Fibroblast of skin of left biceps (primary cell): ENCODE data around the gene ZMPSTE24.

ENCODE experiments used
- DNase-seq, 2 experiments: peaks; one replicate each; pipeline ENCODE4 v3.0.0-alpha.2; 2013; ENCODE audit warnings: low read depth in 2 of 2

Gene ZMPSTE24

GRCh38 chr1:40305451-40305850 lies 47.4 kb downstream of the ZMPSTE24 start:
- no peak for DNase-seq

- no peak for DNase-seq
Measured at GRCh38 chr1:40305871-40306270, 47.8 kb downstream of the ZMPSTE24 start.

- no peak for DNase-seq
Measured at GRCh38 chr1:40306296-40306695, 48.3 kb downstream of the ZMPSTE24 start.

- no peak for DNase-seq
Measured at GRCh38 chr1:40307186-40307585, 49.1 kb downstream of the ZMPSTE24 start.

- no peak for DNase-seq
Measured at GRCh38 chr1:40308036-40308727, 50.1 kb downstream of the ZMPSTE24 start.

GRCh38 chr1:40309374-40310128 lies 51.5 kb downstream of the ZMPSTE24 start:
- no peak for DNase-seq

- no peak for DNase-seq
Measured at GRCh38 chr1:40310129-40310461, 52.1 kb downstream of the ZMPSTE24 start.

GRCh38 chr1:40310983-40311642 lies 53.1 kb downstream of the ZMPSTE24 start:
- no peak for DNase-seq

GRCh38 chr1:40311692-40312091 lies 53.7 kb downstream of the ZMPSTE24 start:
- no peak for DNase-seq

- no peak for DNase-seq
Measured at GRCh38 chr1:40312238-40313205, 54.5 kb downstream of the ZMPSTE24 start.

GRCh38 chr1:40313329-40313957 lies 55.4 kb downstream of the ZMPSTE24 start:
- no peak for DNase-seq

GRCh38 chr1:40313958-40314720 lies 56.1 kb downstream of the ZMPSTE24 start:
- DNase-seq: no peak

- no peak for DNase-seq
Measured at GRCh38 chr1:40314721-40315238, 56.7 kb downstream of the ZMPSTE24 start.

- peak; percentile 56 to 62 for DNase-seq
Measured at GRCh38 chr1:40315239-40315794, 57.3 kb downstream of the ZMPSTE24 start.

- DNase-seq: no peak
Measured at GRCh38 chr1:40315795-40316594, 58.0 kb downstream of the ZMPSTE24 start.

GRCh38 chr1:40316595-40317393 lies 58.8 kb downstream of the ZMPSTE24 start, which contains the start of gene COL9A2:
COL9A2 (minus strand) TSS chr1:40317286; CDS start chr1:40317197, 89 bp downstream.
- DNase-seq: no peak

GRCh38 chr1:40317394-40318074 lies 59.5 kb downstream of the ZMPSTE24 start:
- no peak for DNase-seq
